Fibroblast of lung (primary cell): ENCODE data around the gene OR8B8. TPM values are rescaled to one million over a fixed set of nuclear protein-coding genes. Genes with fewer than 3 reads are reported as not detected.

Experiments
- DNase-seq, 2 donors: peaks; one replicate each; pipeline versions ENCODE4 v3.0.0 to v3.0.0-alpha.2; 2010; ENCODE audit warnings: low read depth in 2 of 2
- H2AFZ ChIP-seq: 2 replicates; pipeline ENCODE4 v1.5.1; 2012; ENCODE audit warnings: low read length, control low read depth, inconsistent platforms
- H3K27ac ChIP-seq: 2 replicates; pipeline ENCODE4 v1.5.1; 2011; ENCODE audit warnings: low read length, control low read depth; ENCODE audit not compliant: insufficient read depth
- H3K27me3 ChIP-seq: 2 replicates; pipeline ENCODE4 v1.5.1; 2011; ENCODE audit warnings: mild to moderate bottlenecking, low read length; ENCODE audit not compliant: control insufficient read depth, insufficient read depth
- H3K36me3 ChIP-seq: 2 replicates; pipeline ENCODE4 v1.5.1; 2011; ENCODE audit warnings: low read length; ENCODE audit not compliant: control insufficient read depth, insufficient read depth
- H3K4me1 ChIP-seq: 2 replicates; pipeline ENCODE4 v1.5.1; 2011; ENCODE audit warnings: low read length; ENCODE audit not compliant: control insufficient read depth, insufficient read depth; ENCODE audit errors: extremely low read depth
- H3K4me2 ChIP-seq: 2 replicates; pipeline ENCODE4 v1.5.1; 2011; ENCODE audit warnings: low read length, control low read depth; ENCODE audit not compliant: insufficient read depth; ENCODE audit errors: extremely low read depth
- H3K4me3 ChIP-seq, 4 experiments: fragments of 200-600 bp in 1 of 4; sonication (generic) in 1 of 4; replicated peaks in 1 of 4; 2 replicates each; pipeline ENCODE4 v1.5.1; 2011 to 2016; ENCODE audit warnings: low read length in 4 of 4, low read depth in 3 of 4, mild to moderate bottlenecking in 3 of 4, control low read depth in 2 of 4, inconsistent platforms in 1 of 4, mixed read lengths in 1 of 4; ENCODE audit not compliant: insufficient read depth in 1 of 4; ENCODE audit errors: control extremely low read depth in 1 of 4
- H3K79me2 ChIP-seq: 2 replicates; pipeline ENCODE4 v1.5.1; 2012; ENCODE audit warnings: mild to moderate bottlenecking, low read length, inconsistent platforms; ENCODE audit not compliant: control insufficient read depth, insufficient read depth
- H3K9ac ChIP-seq: 2 replicates; pipeline ENCODE4 v1.5.1; 2011; ENCODE audit warnings: mild to moderate bottlenecking, low read length, control low read depth; ENCODE audit not compliant: insufficient read depth
- H3K9me3 ChIP-seq: 2 replicates; pipeline ENCODE4 v1.5.1; 2012; ENCODE audit warnings: low read depth, low read length; ENCODE audit not compliant: control insufficient read depth, insufficient read depth
- H4K20me1 ChIP-seq: 2 replicates; pipeline ENCODE4 v1.5.1; 2011; ENCODE audit warnings: low read length; ENCODE audit not compliant: control insufficient read depth, insufficient read depth; ENCODE audit errors: extremely low read depth
- CTCF ChIP-seq, 2 donors: IDR thresholded peaks in 1 of 2; conservative IDR thresholded peaks in 1 of 2; 1 replicate in 1 of 2; 2 replicates in 1 of 2; pipeline ENCODE4 v1.5.1; 2011 to 2012; ENCODE audit warnings: low read length in 2 of 2, control low read depth in 1 of 2, inconsistent platforms in 1 of 2, low read depth in 1 of 2, mild to moderate bottlenecking in 1 of 2
- EZH2 ChIP-seq: IDR thresholded peaks from 2 replicates; pipeline ENCODE4 v1.5.1; 2012; ENCODE audit warnings: low read length, control low read depth, mild to moderate bottlenecking; ENCODE audit errors: missing control alignments
- polyA plus RNA-seq, 2 donors: library from polyadenylated mRNA; depleted of rRNA in 1 of 2; stranded (reverse) in 1 of 2; unstranded in 1 of 2; fragments of >200 nt; gene quantifications; 2 replicates each; pipeline ENCODE4 v1.2.1, GENCODE V29; 2011 to 2012; ENCODE audit warnings: missing spikeins in 1 of 2
- total RNA-seq: library from RNA; depleted of rRNA; stranded (reverse); fragments of >200 nt; gene quantifications from 2 replicates; pipeline ENCODE4 v1.2.1, GENCODE V29; 2014

The OR8B8 gene
- total and polyA plus RNA-seq, 2 donors (not counting 1 experiment from before 2014, with no cell fraction given): not detected

- no peak overlapping the region for H3K4me3 ChIP-seq
- H3K4me2 ChIP-seq: no peak overlapping the region
- H3K27me3 ChIP-seq: no peaks in the 10 kb centered on the region
- H2AFZ ChIP-seq: no peak overlapping the region
- H4K20me1 ChIP-seq: no peaks in the 10 kb centered on the region
- H3K9ac ChIP-seq: no peak overlapping the region
- H3K79me2 ChIP-seq: no peaks in the 10 kb centered on the region
- H3K9me3 ChIP-seq: no peaks in the 10 kb centered on the region
- no peak overlapping the region for H3K27ac ChIP-seq
- H3K36me3 ChIP-seq: no peaks in the 10 kb centered on the region
- H3K4me1 ChIP-seq: no peaks in the 10 kb centered on the region
- no peak for DNase-seq
- no peak for TF ChIP-seq EZH2
- no peak for TF ChIP-seq CTCF (conservative IDR thresholded peaks at IDR 0.05 in 1 of 2, IDR thresholded peaks at IDR 0.05 in 1 of 2; ENCODE audit: low read depth in 1 of 2, low read length in 2 of 2)
Observed at GRCh38 chr11:124475265-124475664, 29.8 kb upstream of the OR8B8 start.

DNA sequence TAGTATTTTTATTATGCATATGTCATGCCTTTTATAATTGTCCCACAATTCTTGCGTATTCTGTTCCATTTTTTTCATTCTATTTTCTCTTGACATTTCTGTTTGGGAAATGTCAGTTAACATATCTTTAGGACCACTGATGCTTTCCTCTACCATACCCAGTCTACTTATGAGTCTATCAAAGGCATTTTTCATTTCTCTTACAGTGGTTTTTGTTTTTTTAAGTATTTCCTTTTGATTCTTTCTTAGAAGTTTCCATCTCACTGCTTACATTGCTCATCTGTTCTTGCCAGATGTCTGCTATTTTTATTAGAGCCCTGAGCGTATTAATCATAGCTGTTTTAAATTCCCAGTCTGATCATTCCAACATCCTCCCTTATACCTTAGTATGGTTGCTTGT lies 29.3 kb upstream of the OR8B8 start:
- no peak overlapping the region for H3K4me3 ChIP-seq
- H3K27me3 ChIP-seq: no peaks in the 10 kb centered on the region
- H3K4me2 ChIP-seq: no peak overlapping the region
- no peak for DNase-seq
- no peaks in the 10 kb centered on the region for H3K36me3 ChIP-seq
- no peaks in the 10 kb centered on the region for H3K4me1 ChIP-seq
- H3K9ac ChIP-seq: no peak overlapping the region
- no peak overlapping the region for H2AFZ ChIP-seq
- H3K79me2 ChIP-seq: no peaks in the 10 kb centered on the region
- no peak for TF ChIP-seq EZH2
- no peak for TF ChIP-seq CTCF (conservative IDR thresholded peaks at IDR 0.05 in 1 of 2, IDR thresholded peaks at IDR 0.05 in 1 of 2; ENCODE audit: low read depth in 1 of 2, low read length in 2 of 2)
- H3K9me3 ChIP-seq: no peaks in the 10 kb centered on the region
- H4K20me1 ChIP-seq: no peaks in the 10 kb centered on the region
- no peak overlapping the region for H3K27ac ChIP-seq

DNA sequence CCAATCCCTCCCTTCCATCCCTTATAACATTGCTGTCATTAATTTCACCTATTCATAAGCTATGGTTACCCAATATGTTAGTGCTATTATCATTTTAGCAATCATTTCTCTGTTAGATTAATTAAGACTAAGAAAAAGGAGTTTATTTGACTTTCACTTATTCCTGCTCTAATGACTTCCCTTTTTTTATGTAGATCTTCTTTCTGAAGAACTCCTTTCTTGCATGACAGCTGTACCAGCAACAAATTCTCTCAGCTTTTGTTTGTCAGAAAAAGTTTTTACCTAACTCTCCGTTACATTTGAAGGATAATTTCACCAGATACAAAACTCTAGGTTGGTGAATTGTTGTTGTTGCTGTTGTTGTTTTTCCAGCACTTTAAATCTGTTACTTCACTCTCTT lies 28.6 kb upstream of the OR8B8 start:
- Histone ChIP-seq H2AFZ (no peak overlapping the region), H3K4me1 (no peaks in the 10 kb centered on the region), H3K27me3 (no peaks in the 10 kb centered on the region), H4K20me1 (no peaks in the 10 kb centered on the region), H3K36me3 (no peaks in the 10 kb centered on the region), H3K4me2 (no peak overlapping the region), H3K9me3 (no peaks in the 10 kb centered on the region), H3K27ac (no peak overlapping the region), H3K4me3 (no peak overlapping the region), H3K79me2 (no peaks in the 10 kb centered on the region), H3K9ac (no peak overlapping the region)
- no peak for DNase-seq
- no peak for TF ChIP-seq EZH2
- TF ChIP-seq CTCF (conservative IDR thresholded peaks at IDR 0.05 in 1 of 2, IDR thresholded peaks at IDR 0.05 in 1 of 2; ENCODE audit: low read depth in 1 of 2, low read length in 2 of 2): no peak
